ENCODE results near the gene RNF41. TPM values are rescaled to one million over a fixed set of nuclear protein-coding genes. Genes with fewer than 3 reads are reported as not detected.
A peak's percentile ranks its signal among the peaks of the same experiment; 100 is the strongest.

RNF41 gene
- total and polyA plus RNA-seq, 2 of the 13 experiments (the other 11 are each of a cell fraction or from before 2014, with no cell fraction given), result 27.1 to 39.4 TPM

- TF ChIP-seq ATRX (CRISPR knock-in tag; IDR thresholded peaks at IDR 0.05; ENCODE audit: borderline replicate concordance), result no peak
- TF ChIP-seq ZNF619 (CRISPR knock-in tag; IDR thresholded peaks at IDR 0.05), result no peak; the same call in 1 of the 2 replicates
- TF ChIP-seq MTF2 (CRISPR knock-in tag; IDR thresholded peaks at IDR 0.05; ENCODE audit: borderline replicate concordance), result no peak
- TF ChIP-seq TBX3 (IDR thresholded peaks at IDR 0.05; ENCODE audit: borderline replicate concordance), result no peak
- no peak for TF ChIP-seq CSRNP1 (CRISPR knock-in tag; IDR thresholded peaks at IDR 0.05)
- no peak for TF ChIP-seq NAIF1 (CRISPR knock-in tag; IDR thresholded peaks at IDR 0.05; ENCODE audit: borderline replicate concordance)
- no peak for TF ChIP-seq ZNF280B (CRISPR knock-in tag; IDR thresholded peaks at IDR 0.05; ENCODE audit: borderline replicate concordance)
- TF ChIP-seq CEBPG (CRISPR knock-in tag; IDR thresholded peaks at IDR 0.05), result no peak
- TF ChIP-seq SRY (CRISPR knock-in tag; IDR thresholded peaks at IDR 0.05), result peak; percentile 88; the same call in 1 of the 2 replicates
- TF ChIP-seq ZNF260 (CRISPR knock-in tag; IDR thresholded peaks at IDR 0.05; ENCODE audit: borderline replicate concordance, low read depth), result no peak
- no peak for TF ChIP-seq BRD4 (CRISPR knock-in tag; IDR thresholded peaks at IDR 0.05)
- no peak; the same call in 1 of the 2 replicates for TF ChIP-seq ESRRA (CRISPR knock-in tag; IDR thresholded peaks at IDR 0.05; ENCODE audit: low read depth)
- no peak for TF ChIP-seq SP2 (CRISPR knock-in tag; IDR thresholded peaks at IDR 0.05)
- 0 out of 2 replicates have a peak, but pooled peaks have one; percentile 32 for TF ChIP-seq CENPT (CRISPR knock-in tag; IDR thresholded peaks at IDR 0.05; ENCODE audit: low read depth)
- TF ChIP-seq HNRNPK (IDR thresholded peaks at IDR 0.05; ENCODE audit: low read depth, low read length, poor library complexity, severe bottlenecking), result peak; percentile 54
- TF ChIP-seq TCF7L2 (IDR thresholded peaks at IDR 0.05; ENCODE audit: low read depth, low read length), result no peak
- no peak for TF ChIP-seq PCBP2 (optimal IDR thresholded peaks at IDR 0.05; ENCODE audit: low read depth, low read length, poor library complexity, severe bottlenecking)
- no peak for TF ChIP-seq SMARCE1 (IDR thresholded peaks at IDR 0.05; ENCODE audit: borderline replicate concordance)
- TF ChIP-seq TCF12 (IDR thresholded peaks at IDR 0.05), result no peak
- TF ChIP-seq TCF12 (CRISPR knock-in tag; IDR thresholded peaks at IDR 0.05), result no peak
- TF ChIP-seq ZMAT5 (CRISPR knock-in tag; IDR thresholded peaks at IDR 0.05; ENCODE audit: borderline replicate concordance, low read depth), result no peak
- no peak for TF ChIP-seq SSRP1 (CRISPR knock-in tag; IDR thresholded peaks at IDR 0.05)
- 0 out of 2 replicates have a peak, but pooled peaks have one; percentile 29 for TF ChIP-seq ZNF713 (CRISPR knock-in tag; IDR thresholded peaks at IDR 0.05)
These were observed 36.5 kb upstream of the RNF41 start, which contains the start of gene ANKRD52 (continued) for GRCh38 chr12:56258068-56258819.

All from HepG2 (cell line).